ENCODE measurements around the gene MRPS34. TPM values are rescaled to one million over a fixed set of nuclear protein-coding genes. Genes with fewer than 3 reads are reported as not detected.

The MRPS34 gene
- total RNA-seq, 4 donors from 2014 or later: 90.9 to 126 (median 105) TPM

- TF ChIP-seq POLR2A (IDR thresholded peaks at IDR 0.05) (no peak), CTCF (IDR thresholded peaks at IDR 0.05) (no peak)
- intact Hi-C loops (cut with DNase I; ENCODE audit: low total_unique reads): no loop called here
- WGBS, 2 donors: 87 to 89% methylated on average over 29 to 38 of the region's 51 CpGs
- H3K4me3 ChIP-seq (ENCODE audit: low read depth, poor library complexity, severe bottlenecking): no peak overlapping the region
- peak in 1 of 2 donors; percentile 80 for DNase-seq (ENCODE audit: low spot score in 2 of 2)
Measured at GRCh38 chr16:1786242-1787055, 13.5 kb upstream of the MRPS34 start.

GRCh38 chr16:1785846-1786170 is 12.9 kb upstream of the MRPS34 start:
- no peak overlapping the region for H3K4me3 ChIP-seq (ENCODE audit: low read depth, poor library complexity, severe bottlenecking)
- intact Hi-C loops (cut with DNase I; ENCODE audit: low total_unique reads): no loop called here
- TF ChIP-seq POLR2A (IDR thresholded peaks at IDR 0.05): no peak
- WGBS, 2 donors: 90 to 93% methylated on average over 12 to 14 of the region's 14 CpGs
- no peak for DNase-seq (ENCODE audit: low spot score in 2 of 2)

- intact Hi-C loops (cut with DNase I; ENCODE audit: low total_unique reads): no loop called here
- H3K4me3 ChIP-seq (ENCODE audit: low read depth, poor library complexity, severe bottlenecking): no peak overlapping the region
- TF ChIP-seq POLR2A (IDR thresholded peaks at IDR 0.05): no peak
- TF ChIP-seq CTCF (IDR thresholded peaks at IDR 0.05): no peak
- 79 to 84% methylated on average over 26 of the region's 26 CpGs for WGBS, 2 donors
- no peak for DNase-seq (ENCODE audit: low spot score in 2 of 2)
Measured at GRCh38 chr16:1784977-1785845, 12.3 kb upstream of the MRPS34 start.

- intact Hi-C loops (cut with DNase I; ENCODE audit: low total_unique reads): no loop called here
- TF ChIP-seq CTCF (IDR thresholded peaks at IDR 0.05) (no peak), POLR2A (IDR thresholded peaks at IDR 0.05) (no peak)
- WGBS, 2 donors: 0 to 1% methylated on average over 40 to 96 of the region's 102 CpGs
- peak within 1 kb of the TSS; percentile 86 for H3K4me3 ChIP-seq (ENCODE audit: low read depth, poor library complexity, severe bottlenecking)
- DNase-seq (ENCODE audit: low spot score in 2 of 2): peak; percentile 100
Measured at GRCh38 chr16:1782408-1783264, 9.7 kb upstream of the MRPS34 start, which contains the start of the genes NUBP2 and SPSB3. NUBP2 (plus strand) TSS chr16:1782960; CDS start chr16:1783021, 61 bp downstream. SPSB3 (minus strand) TSS chr16:1782571; CDS start chr16:1781483, 1,088 bp downstream.

- DNase-seq (ENCODE audit: low spot score in 2 of 2): no peak
- WGBS, 2 donors: 1% methylated on average over 30 to 47 of the region's 70 CpGs
- intact Hi-C loops (cut with DNase I; ENCODE audit: low total_unique reads): no loop called here
- peak overlapping the region; percentile 59 for H3K4me3 ChIP-seq (ENCODE audit: low read depth, poor library complexity, severe bottlenecking)
- no peak for TF ChIP-seq CTCF (IDR thresholded peaks at IDR 0.05)
- TF ChIP-seq POLR2A (IDR thresholded peaks at IDR 0.05): no peak
Measured at GRCh38 chr16:1781758-1782407, 8.9 kb upstream of the MRPS34 start.

Data from lower leg skin (tissue), 4 donors.